Psoas muscle (tissue), 7 donors: Measurements from ENCODE around the gene NABP1. TPM values are rescaled to one million over a fixed set of nuclear protein-coding genes. Genes with fewer than 3 reads are reported as not detected.

ENCODE experiments used
- polyA plus RNA-seq, 3 donors: library from polyadenylated mRNA; stranded (reverse); fragments of 200-250 nt; gene quantifications; one replicate each; pipeline ENCODE4 v1.2.3, GENCODE V29; 2013
- total RNA-seq, 4 donors: library from RNA; stranded (reverse); fragmentation: NEBNext Ultra II Directional in 2 of 4; extraction: Animal tissue kit (Norgen Biotek cat#: 25700) in 2 of 4; gene quantifications; one replicate each; pipeline versions ENCODE4 v1.2.1 to v1.2.4, GENCODE V29; 2021 to 2023
- donor health status: healthy with polysubstance abuse.
- donor health status: DM: no; HTN: no; CAD: no; lungs with moderate emphysema.
- donor health status: Bipolar disorder and iron deficiency.
- donor health status: healthy.
- donor health status: DM: no; HTN: no; CAD: no.
- donor health status: DM: no; HTN: no; CAD: no.
- donor health status: DM: yes; HTN: yes; CAD: no.

Gene NABP1
- total and polyA plus RNA-seq, 7 donors, result 4.0 to 41.6 (median 8.4) TPM

Other genes starting within 250 kb of the NABP1 start
- 10 to 100 TPM; 16.8 to 38.7 (median 23.9) TPM for gene CAVIN2, start 169.0 kb downstream of the NABP1 start, total RNA-seq
- 10 to 100 TPM; 15.9 to 25.6 (median 25.5) TPM for gene CAVIN2, start 169.0 kb downstream of the NABP1 start, polyA plus RNA-seq